Measurements from ENCODE around the gene ALPG. TPM values are rescaled to one million over a fixed set of nuclear protein-coding genes. Genes with fewer than 3 reads are reported as not detected.

The ALPG gene
- total and polyA plus RNA-seq, 9 of the 15 experiments (the other 6 are each of a cell fraction or from before 2014, with no cell fraction given): not detected

GRCh38 chr2:232437195-232437571 is 30.5 kb downstream of the ALPG start:
- Histone ChIP-seq H4K20me1 (replicated peaks; ENCODE audit: control insufficient read depth, insufficient read depth, low read length) (0 out of 2 replicates have a peak, but pooled peaks cover 3% of the 10 kb centered on the region), H3K9ac (ENCODE audit: insufficient read depth in 1 of 2, low read depth in 2 of 2, low read length in 2 of 2) (no peak overlapping the region), H3K4me3 (no peak overlapping the region), H3K27me3 (ENCODE audit: control insufficient read depth in 2 of 2, insufficient read depth in 2 of 2, low read length in 2 of 2) (peaks cover 0 to 38% of the 10 kb centered on the region in 2 experiments; a peak in 3 of 5 replicates), H3K9me3 (replicated peaks; ENCODE audit: control insufficient read depth, insufficient read depth, low read depth, low read length) (no peaks in the 10 kb centered on the region), H3K36me3 (ENCODE audit: control insufficient read depth, insufficient read depth, low read length) (no peaks in the 10 kb centered on the region), H3K4me1 (replicated peaks in 1 of 2; ENCODE audit: control insufficient read depth in 2 of 2, insufficient read depth in 2 of 2, low read length in 2 of 2) (peaks cover 0 to 8% of the 10 kb centered on the region in 2 experiments; a peak in 2 of 5 replicates), H3K4me2 (ENCODE audit: insufficient read depth, low read length) (no peak overlapping the region), H3K79me2 (ENCODE audit: control insufficient read depth, insufficient read depth, low read length) (no peaks in the 10 kb centered on the region), H2AFZ (ENCODE audit: low read depth, low read length) (no peak overlapping the region), H3K27ac (ENCODE audit: extremely low read depth, low read depth, low read length) (no peak overlapping the region), H3K9me1 (ENCODE audit: control insufficient read depth, insufficient read depth, low read length) (no peaks in the 10 kb centered on the region)
- ChIA-PET CTCF (ENCODE audit: low intra/inter-chr PET ratio) (no interaction called here), POLR2A (interaction anchor here (0.6 kb wide), 1 partner anchor 978 kb away, joined by 4 read pairs; no protein-coding TSS in a partner anchor)
- intact Hi-C loops (cut with micrococcal nuclease): loop anchor here (10.0 kb wide), 1 partner anchor 292 kb away; no protein-coding TSS in a partner anchor
- in situ Hi-C loops (cut with MboI): loop anchor here (5.0 kb wide), 1 partner anchor 110 kb away; no protein-coding TSS in a partner anchor
- FAIRE-seq: no peak
- TF ChIP-seq PHB2 (IDR thresholded peaks at IDR 0.05; ENCODE audit: low read depth) (no peak), SRSF9 (IDR thresholded peaks at IDR 0.05; ENCODE audit: borderline replicate concordance, low read depth, low read length) (no peak), KLF6 (CRISPR knock-in tag; IDR thresholded peaks at IDR 0.05; ENCODE audit: borderline replicate concordance) (no peak), CBFA2T3 (IDR thresholded peaks at IDR 0.05) (no peak), IFI16 (CRISPR knock-in tag; IDR thresholded peaks at IDR 0.05) (no peak), SP1 (CRISPR knock-in tag; IDR thresholded peaks at IDR 0.05) (no peak), TAF1 (IDR thresholded peaks at IDR 0.05; ENCODE audit: control insufficient read depth, extremely low read depth, insufficient read depth, low read length, severe bottlenecking) (no peak), ATF2 (CRISPR knock-in tag; IDR thresholded peaks at IDR 0.05) (no peak), ELF1 (tag; IDR thresholded peaks at IDR 0.05) (no peak), ZNF583 (CRISPR knock-in tag; IDR thresholded peaks at IDR 0.05) (no peak), TSHZ1 (CRISPR knock-in tag; IDR thresholded peaks at IDR 0.05) (no peak), CBX3 (IDR thresholded peaks at IDR 0.05; ENCODE audit: borderline replicate concordance in 1 of 2, low read length in 2 of 2) (no peak), TRIM25 (IDR thresholded peaks at IDR 0.05; ENCODE audit: borderline replicate concordance) (no peak), RFX1 (IDR thresholded peaks at IDR 0.05) (no peak), OTX1 (CRISPR knock-in tag; IDR thresholded peaks at IDR 0.05) (no peak), SOX6 (IDR thresholded peaks at IDR 0.05) (no peak), CBFB (CRISPR knock-in tag; IDR thresholded peaks at IDR 0.05) (no peak), MXI1 (IDR thresholded peaks at IDR 0.05; ENCODE audit: low read depth, low read length) (no peak)
- no TSS peak for BruUV-seq (replicated peaks)
- no peak for ATAC-seq
- WGBS (ENCODE audit: insufficient coverage, low coverage, missing lambda C conversion rate): 2% methylated on average over 6 of the region's 12 CpGs
- DNase-seq (ENCODE audit: extremely low read depth in 1 of 4, low spot score in 3 of 4): no peak
